DND-41 (cell line): ENCODE measurements around the gene LRRN2.

ENCODE experiments used
- EZH2 ChIP-seq: IDR thresholded peaks from 3 replicates; pipeline ENCODE4 v1.6.1; 2012; ENCODE audit warnings: borderline replicate concordance, low read depth, mild to moderate bottlenecking, moderate library complexity, low read length, inconsistent platforms; ENCODE audit not compliant: severe bottlenecking
- TF ChIP-seq, protein P1 (sequence below): IDR thresholded peaks from 2 replicates; pipeline ENCODE4 v1.5.1; 2012; ENCODE audit warnings: borderline replicate concordance, low read length, moderate library complexity, mild to moderate bottlenecking; ENCODE audit not compliant: poor library complexity, severe bottlenecking; ENCODE audit errors: extremely low read depth

DNA sequence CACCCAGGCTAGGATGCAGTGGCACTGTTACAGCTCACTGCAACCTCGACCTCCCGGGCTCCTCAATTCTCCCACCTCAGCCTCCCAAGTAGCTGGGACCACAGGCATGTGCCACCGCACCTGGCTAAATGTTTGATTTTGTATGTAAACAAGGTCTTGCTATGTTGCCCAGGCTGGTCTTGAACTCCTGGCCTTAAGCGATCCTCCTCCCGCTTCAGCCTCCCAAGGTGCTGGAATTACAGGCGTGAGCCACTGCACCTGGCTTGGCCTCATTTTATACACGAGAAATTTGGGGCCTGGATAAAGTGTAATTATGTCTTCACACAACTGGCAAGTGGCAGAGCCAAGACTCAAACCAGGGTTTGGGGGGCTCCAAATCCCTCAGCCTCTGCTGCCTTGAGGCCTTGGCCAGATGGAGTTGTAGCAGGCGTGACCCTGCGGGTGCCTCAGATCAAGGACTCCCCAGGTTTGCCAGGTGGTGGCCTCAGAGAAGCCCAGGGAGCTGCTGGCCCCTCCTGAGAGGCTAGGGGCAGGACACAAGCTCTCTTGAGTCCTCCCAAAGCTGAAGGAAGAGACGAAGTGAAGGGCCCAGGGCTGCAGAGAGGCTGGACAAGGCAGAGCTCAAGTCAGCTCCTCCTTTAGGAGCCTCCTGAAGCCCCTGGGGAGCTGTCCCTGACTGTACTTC lies 107.6 kb downstream of the LRRN2 start:
- no peak for TF ChIP-seq EZH2
- TF ChIP-seq, protein P1, sequence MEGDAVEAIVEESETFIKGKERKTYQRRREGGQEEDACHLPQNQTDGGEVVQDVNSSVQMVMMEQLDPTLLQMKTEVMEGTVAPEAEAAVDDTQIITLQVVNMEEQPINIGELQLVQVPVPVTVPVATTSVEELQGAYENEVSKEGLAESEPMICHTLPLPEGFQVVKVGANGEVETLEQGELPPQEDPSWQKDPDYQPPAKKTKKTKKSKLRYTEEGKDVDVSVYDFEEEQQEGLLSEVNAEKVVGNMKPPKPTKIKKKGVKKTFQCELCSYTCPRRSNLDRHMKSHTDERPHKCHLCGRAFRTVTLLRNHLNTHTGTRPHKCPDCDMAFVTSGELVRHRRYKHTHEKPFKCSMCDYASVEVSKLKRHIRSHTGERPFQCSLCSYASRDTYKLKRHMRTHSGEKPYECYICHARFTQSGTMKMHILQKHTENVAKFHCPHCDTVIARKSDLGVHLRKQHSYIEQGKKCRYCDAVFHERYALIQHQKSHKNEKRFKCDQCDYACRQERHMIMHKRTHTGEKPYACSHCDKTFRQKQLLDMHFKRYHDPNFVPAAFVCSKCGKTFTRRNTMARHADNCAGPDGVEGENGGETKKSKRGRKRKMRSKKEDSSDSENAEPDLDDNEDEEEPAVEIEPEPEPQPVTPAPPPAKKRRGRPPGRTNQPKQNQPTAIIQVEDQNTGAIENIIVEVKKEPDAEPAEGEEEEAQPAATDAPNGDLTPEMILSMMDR, result no peak
